ENCODE results near the gene PPM1H.

The PPM1H gene

GRCh38 chr12:62597253-62597652 lies 337.7 kb downstream of the PPM1H start:
- peaks cover 8% of the 10 kb centered on the region for H3K4me1 ChIP-seq (ENCODE audit: insufficient read depth, low read length)
- DNase-seq (no peak), ATAC-seq (ENCODE audit: insufficient read depth, low read depth) (no peak)
- no peak overlapping the region for H3K4me3 ChIP-seq (ENCODE audit: low read depth in 1 of 2, low read length in 2 of 2)
- H3K79me2 ChIP-seq (ENCODE audit: insufficient read depth, low read length), result no peaks in the 10 kb centered on the region
- no peak overlapping the region for H2AFZ ChIP-seq (ENCODE audit: low read depth, low read length)
- H3K9ac ChIP-seq (ENCODE audit: low read depth, low read length), result no peak overlapping the region
- H3K4me2 ChIP-seq (ENCODE audit: insufficient read depth, low read length), result no peak overlapping the region
- no peak overlapping the region for H3K27ac ChIP-seq (ENCODE audit: low read length)
- no peaks in the 10 kb centered on the region for H3K27me3 ChIP-seq (ENCODE audit: insufficient read depth, low read length, poor library complexity)
- no peaks in the 10 kb centered on the region for H4K20me1 ChIP-seq (ENCODE audit: insufficient read depth, low read length)
- no peaks in the 10 kb centered on the region for H3K9me3 ChIP-seq (ENCODE audit: insufficient read depth, low read length, severe bottlenecking)
- TF ChIP-seq CTCF (IDR thresholded peaks at IDR 0.05; ENCODE audit: borderline replicate concordance, extremely low read depth, low read length, poor library complexity, severe bottlenecking) (no peak), EZH2 (IDR thresholded peaks at IDR 0.05; ENCODE audit: borderline replicate concordance, low read depth, low read length, severe bottlenecking) (no peak)
- H3K36me3 ChIP-seq (ENCODE audit: insufficient read depth, low read length), result peaks cover 6% of the 10 kb centered on the region; the same call in 1 of the 2 replicates
